Liver (tissue), 9 donors: ENCODE data around the gene RCAN3. TPM values are rescaled to one million over a fixed set of nuclear protein-coding genes. Genes with fewer than 3 reads are reported as not detected.

Experiments
- DNase-seq: peaks from one replicate; pipeline ENCODE4 v3.0.0-alpha.2; 2017; ENCODE audit warnings: low spot score
- H3K27ac ChIP-seq, 2 donors: one replicate each; pipeline ENCODE4 v1.7.0; 2013; ENCODE audit warnings: inconsistent platforms in 2 of 2, low read length in 2 of 2, control low read depth in 1 of 2, low read depth in 1 of 2, mild to moderate bottlenecking in 1 of 2
- H3K27me3 ChIP-seq, 4 donors: one replicate each; pipeline versions ENCODE4 v1.6.1 to v1.7.0; 2013; ENCODE audit warnings: low read length in 3 of 4, inconsistent platforms in 1 of 4, mild to moderate bottlenecking in 1 of 4, moderate library complexity in 1 of 4; ENCODE audit not compliant: control insufficient read depth in 4 of 4, insufficient read depth in 4 of 4
- H3K36me3 ChIP-seq, 4 donors: one replicate each; pipeline versions ENCODE4 v1.6.1 to v1.7.0; 2013; ENCODE audit warnings: low read length in 3 of 4, mild to moderate bottlenecking in 3 of 4, low read depth in 1 of 4, moderate library complexity in 1 of 4; ENCODE audit not compliant: control insufficient read depth in 4 of 4, insufficient read depth in 3 of 4
- H3K4me1 ChIP-seq, 4 donors: one replicate each; pipeline versions ENCODE4 v1.6.1 to v1.7.0; 2013; ENCODE audit warnings: low read length in 3 of 4, mild to moderate bottlenecking in 3 of 4, moderate library complexity in 1 of 4; ENCODE audit not compliant: control insufficient read depth in 4 of 4, insufficient read depth in 4 of 4
- H3K4me3 ChIP-seq, 3 donors: one replicate each; pipeline versions ENCODE4 v1.6.1 to v1.7.0; 2013; ENCODE audit warnings: low read length in 3 of 3, control low read depth in 1 of 3, low read depth in 1 of 3, mild to moderate bottlenecking in 1 of 3
- H3K9ac ChIP-seq, 2 donors: one replicate each; pipeline ENCODE4 v1.7.0; 2013; ENCODE audit warnings: low read length in 2 of 2, mild to moderate bottlenecking in 2 of 2, moderate library complexity in 2 of 2, control low read depth in 1 of 2, low read depth in 1 of 2
- H3K9me3 ChIP-seq, 4 donors: one replicate each; pipeline versions ENCODE4 v1.6.1 to v1.7.0; 2013; ENCODE audit warnings: low read length in 3 of 4; ENCODE audit not compliant: control insufficient read depth in 4 of 4
- ATF3 ChIP-seq: IDR thresholded peaks from 2 replicates; pipeline ENCODE4 v1.6.1; 2016; ENCODE audit warnings: antibody characterized with exemption
- CTCF ChIP-seq: fragments of 150-350 bp; IDR thresholded peaks from 2 replicates; pipeline ENCODE4 v1.5.1; 2017; ENCODE audit warnings: improper control_type of control experiment, low read depth, low read length; ENCODE audit not compliant: missing input control
- FOXA1 ChIP-seq: IDR thresholded peaks from 2 replicates; pipeline ENCODE4 v1.6.1; 2016; ENCODE audit warnings: antibody characterized with exemption
- FOXA2 ChIP-seq: IDR thresholded peaks from 2 replicates; pipeline ENCODE4 v1.6.1; 2016; ENCODE audit warnings: antibody characterized with exemption
- HNF4A ChIP-seq, 2 donors: conservative IDR thresholded peaks; 2 replicates each; pipeline ENCODE4 v1.6.1; 2016; ENCODE audit warnings: antibody characterized with exemption in 2 of 2, mild to moderate bottlenecking in 2 of 2
- JUND ChIP-seq, 2 donors: IDR thresholded peaks; 2 replicates each; pipeline ENCODE4 v1.6.1; 2016; ENCODE audit warnings: antibody characterized with exemption in 2 of 2
- MAX ChIP-seq: IDR thresholded peaks from 2 replicates; pipeline ENCODE4 v1.6.1; 2016; ENCODE audit warnings: antibody characterized with exemption
- RAD21 ChIP-seq, 2 donors: IDR thresholded peaks; 2 replicates each; pipeline ENCODE4 v1.6.1; 2016; ENCODE audit warnings: antibody characterized with exemption in 2 of 2, mild to moderate bottlenecking in 2 of 2
- RXRA ChIP-seq, 2 donors: IDR thresholded peaks; 2 replicates each; pipeline ENCODE4 v1.6.1; 2017 to 2018; ENCODE audit warnings: antibody characterized with exemption in 2 of 2, mild to moderate bottlenecking in 1 of 2
- TAF1 ChIP-seq: conservative IDR thresholded peaks from 2 replicates; pipeline ENCODE4 v1.6.1; 2016; ENCODE audit warnings: antibody characterized with exemption, mild to moderate bottlenecking
- WGBS: extraction: QIAGEN DNeasy Blood & Tissue Kit; methylation state at CpG from one replicate; pipeline ENCODE4 v1.1.7; 2013; 5-methylcytosine and 5-hydroxymethylcytosine counted together
- polyA plus RNA-seq, 2 donors: library from polyadenylated mRNA; stranded (reverse) in 1 of 2; unstranded in 1 of 2; fragments of 200-250 nt in 1 of 2; fragments of >200 nt in 1 of 2; fragmentation: Nextera tagmentation in 1 of 2; extraction: Ambion mirVana in 1 of 2; gene quantifications; one replicate each; pipeline versions ENCODE4 v1.2.1 to v1.2.3, GENCODE V29; 2013 to 2015
- total RNA-seq, 2 donors: library from RNA; depleted of rRNA; stranded (reverse); fragments of >200 nt; gene quantifications; one replicate each; pipeline ENCODE4 v1.2.3, GENCODE V29; 2014
- TF ChIP-seq, protein P1 (sequence below): IDR thresholded peaks from 2 replicates; pipeline ENCODE4 v1.6.1; 2016; ENCODE audit warnings: antibody characterized with exemption, mild to moderate bottlenecking
- TF ChIP-seq, protein P2 (sequence below): IDR thresholded peaks from 2 replicates; pipeline ENCODE4 v1.6.1; 2016; ENCODE audit warnings: antibody characterized with exemption
- donor health status: healthy.
- donor health status: healthy.
- donor health status: healthy.
- donor health status: healthy.
- donor health status: healthy.

The RCAN3 gene
- total and polyA plus RNA-seq, 4 donors: 0.97 to 3.1 (median 1.2) TPM

- 90% methylated on average over 7 of the region's 7 CpGs for WGBS
- no peak overlapping the region for H3K9ac ChIP-seq
- TF ChIP-seq FOXA2: no peak
- no peak for TF ChIP-seq TAF1
- TF ChIP-seq, protein P1, sequence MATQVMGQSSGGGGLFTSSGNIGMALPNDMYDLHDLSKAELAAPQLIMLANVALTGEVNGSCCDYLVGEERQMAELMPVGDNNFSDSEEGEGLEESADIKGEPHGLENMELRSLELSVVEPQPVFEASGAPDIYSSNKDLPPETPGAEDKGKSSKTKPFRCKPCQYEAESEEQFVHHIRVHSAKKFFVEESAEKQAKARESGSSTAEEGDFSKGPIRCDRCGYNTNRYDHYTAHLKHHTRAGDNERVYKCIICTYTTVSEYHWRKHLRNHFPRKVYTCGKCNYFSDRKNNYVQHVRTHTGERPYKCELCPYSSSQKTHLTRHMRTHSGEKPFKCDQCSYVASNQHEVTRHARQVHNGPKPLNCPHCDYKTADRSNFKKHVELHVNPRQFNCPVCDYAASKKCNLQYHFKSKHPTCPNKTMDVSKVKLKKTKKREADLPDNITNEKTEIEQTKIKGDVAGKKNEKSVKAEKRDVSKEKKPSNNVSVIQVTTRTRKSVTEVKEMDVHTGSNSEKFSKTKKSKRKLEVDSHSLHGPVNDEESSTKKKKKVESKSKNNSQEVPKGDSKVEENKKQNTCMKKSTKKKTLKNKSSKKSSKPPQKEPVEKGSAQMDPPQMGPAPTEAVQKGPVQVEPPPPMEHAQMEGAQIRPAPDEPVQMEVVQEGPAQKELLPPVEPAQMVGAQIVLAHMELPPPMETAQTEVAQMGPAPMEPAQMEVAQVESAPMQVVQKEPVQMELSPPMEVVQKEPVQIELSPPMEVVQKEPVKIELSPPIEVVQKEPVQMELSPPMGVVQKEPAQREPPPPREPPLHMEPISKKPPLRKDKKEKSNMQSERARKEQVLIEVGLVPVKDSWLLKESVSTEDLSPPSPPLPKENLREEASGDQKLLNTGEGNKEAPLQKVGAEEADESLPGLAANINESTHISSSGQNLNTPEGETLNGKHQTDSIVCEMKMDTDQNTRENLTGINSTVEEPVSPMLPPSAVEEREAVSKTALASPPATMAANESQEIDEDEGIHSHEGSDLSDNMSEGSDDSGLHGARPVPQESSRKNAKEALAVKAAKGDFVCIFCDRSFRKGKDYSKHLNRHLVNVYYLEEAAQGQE: no peak
- TF ChIP-seq HNF4A (conservative IDR thresholded peaks at IDR 0.05): no peak
- no peak for TF ChIP-seq FOXA1
- no peak for TF ChIP-seq MAX
- H3K4me1 ChIP-seq: no peaks in the 10 kb centered on the region
- no peaks in the 10 kb centered on the region for H3K9me3 ChIP-seq
- H3K27me3 ChIP-seq: no peaks in the 10 kb centered on the region
- no peaks in the 10 kb centered on the region for H3K36me3 ChIP-seq
- no peak overlapping the region for H3K4me3 ChIP-seq
- no peak for DNase-seq
- H3K27ac ChIP-seq: no peak overlapping the region
Observed at GRCh38 chr1:24526045-24526444, 23.4 kb downstream of the RCAN3 start.

DNA sequence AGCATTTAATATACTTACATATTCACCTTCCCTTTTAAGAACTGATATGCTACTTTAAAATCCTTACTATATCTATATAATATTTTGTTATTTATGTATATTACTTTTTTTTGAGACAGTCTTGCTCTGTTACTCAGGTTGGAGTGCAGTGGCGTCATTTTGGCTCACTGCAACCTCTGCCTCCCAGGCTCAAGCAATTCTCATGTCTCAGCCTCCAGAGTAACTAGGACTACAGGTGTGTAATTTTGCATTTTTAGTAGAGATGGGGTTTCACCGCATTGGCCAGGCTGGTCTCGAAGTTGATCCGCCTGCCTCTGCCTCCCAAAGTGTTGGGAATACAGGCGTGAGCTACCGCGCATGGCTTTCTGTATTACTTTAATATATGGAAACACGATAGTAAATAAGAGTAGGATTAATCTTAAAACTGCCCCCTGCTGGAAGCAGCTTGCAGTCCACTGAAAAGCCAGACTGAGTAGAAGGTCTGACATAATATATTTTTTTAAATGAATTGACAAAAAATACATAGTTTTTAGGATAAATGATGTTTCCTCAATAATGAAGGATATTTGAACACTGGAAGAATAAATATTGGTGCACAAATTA lies 24.4 kb downstream of the RCAN3 start:
- DNase-seq: no peak
- Histone ChIP-seq H3K27me3 (no peaks in the 10 kb centered on the region), H3K4me1 (no peaks in the 10 kb centered on the region), H3K4me3 (no peak overlapping the region), H3K36me3 (no peaks in the 10 kb centered on the region), H3K9ac (no peak overlapping the region), H3K9me3 (no peaks in the 10 kb centered on the region), H3K27ac (no peak overlapping the region)
- 91% methylated on average over 8 of the region's 8 CpGs for WGBS
- no peak for TF ChIP-seq ATF3
- TF ChIP-seq CTCF: peak; percentile 54
- TF ChIP-seq RAD21 (IDR thresholded peaks at IDR 0.05): peak; percentile 40 to 57
- no peak for TF ChIP-seq HNF4A (conservative IDR thresholded peaks at IDR 0.05)

- Histone ChIP-seq H3K4me3 (no peak overlapping the region), H3K9ac (no peak overlapping the region), H3K27ac (no peak overlapping the region), H3K27me3 (no peaks in the 10 kb centered on the region), H3K9me3 (no peaks in the 10 kb centered on the region), H3K4me1 (no peaks in the 10 kb centered on the region), H3K36me3 (no peaks in the 10 kb centered on the region)
- no peak for DNase-seq
- 98% methylated on average over 2 of the region's 2 CpGs for WGBS
- TF ChIP-seq JUND (IDR thresholded peaks at IDR 0.05) (no peak), RXRA (IDR thresholded peaks at IDR 0.05) (no peak), FOXA2 (no peak), CTCF (no peak)
- TF ChIP-seq, protein P1: no peak
- TF ChIP-seq, protein P2, sequence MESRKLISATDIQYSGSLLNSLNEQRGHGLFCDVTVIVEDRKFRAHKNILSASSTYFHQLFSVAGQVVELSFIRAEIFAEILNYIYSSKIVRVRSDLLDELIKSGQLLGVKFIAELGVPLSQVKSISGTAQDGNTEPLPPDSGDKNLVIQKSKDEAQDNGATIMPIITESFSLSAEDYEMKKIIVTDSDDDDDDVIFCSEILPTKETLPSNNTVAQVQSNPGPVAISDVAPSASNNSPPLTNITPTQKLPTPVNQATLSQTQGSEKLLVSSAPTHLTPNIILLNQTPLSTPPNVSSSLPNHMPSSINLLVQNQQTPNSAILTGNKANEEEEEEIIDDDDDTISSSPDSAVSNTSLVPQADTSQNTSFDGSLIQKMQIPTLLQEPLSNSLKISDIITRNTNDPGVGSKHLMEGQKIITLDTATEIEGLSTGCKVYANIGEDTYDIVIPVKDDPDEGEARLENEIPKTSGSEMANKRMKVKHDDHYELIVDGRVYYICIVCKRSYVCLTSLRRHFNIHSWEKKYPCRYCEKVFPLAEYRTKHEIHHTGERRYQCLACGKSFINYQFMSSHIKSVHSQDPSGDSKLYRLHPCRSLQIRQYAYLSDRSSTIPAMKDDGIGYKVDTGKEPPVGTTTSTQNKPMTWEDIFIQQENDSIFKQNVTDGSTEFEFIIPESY: no peak
Observed at GRCh38 chr1:24528744-24529143, 26.1 kb downstream of the RCAN3 start.
